Heart right ventricle (tissue), 16 donors: ENCODE results near the gene DENND1A. TPM values are rescaled to one million over a fixed set of nuclear protein-coding genes. Genes with fewer than 3 reads are reported as not detected.
A peak's percentile ranks its signal among the peaks of the same experiment; 100 is the strongest.

ENCODE experiments used
- ATAC-seq, 8 donors: fragments of 200-7000 bp; cut with Tn5 transposase; one replicate each; pipeline ENCODE4 v1.9.1; 2020; ENCODE audit warnings: mild to moderate bottlenecking in 8 of 8, moderate library complexity in 8 of 8, moderate number of reproducible peaks in 1 of 8
- DNase-seq, 2 donors: peaks; one replicate each; pipeline ENCODE4 v3.0.0-alpha.2; 2020
- H3K27ac ChIP-seq, 10 donors: fragments of 200-600 bp; sonication (generic) in 2 of 10; one replicate each; pipeline versions ENCODE4 v1.5.0 to v1.8.0; 2020 to 2022; ENCODE audit warnings: mild to moderate bottlenecking in 3 of 10
- H3K27me3 ChIP-seq, 7 donors: fragments of 200-600 bp; one replicate each; pipeline ENCODE4 v1.8.0; 2021 to 2022; ENCODE audit warnings: mild to moderate bottlenecking in 2 of 7
- H3K36me3 ChIP-seq, 9 donors: fragments of 200-600 bp; sonication (generic) in 1 of 9; one replicate each; pipeline versions ENCODE4 v1.5.0 to v1.8.0; 2020 to 2022; ENCODE audit warnings: mild to moderate bottlenecking in 2 of 9
- H3K4me1 ChIP-seq, 9 donors: fragments of 200-600 bp; sonication (generic) in 1 of 9; one replicate each; pipeline versions ENCODE4 v1.5.0 to v1.8.0; 2020 to 2022; ENCODE audit warnings: mild to moderate bottlenecking in 4 of 9
- H3K4me3 ChIP-seq, 10 donors: fragments of 200-600 bp; sonication (generic) in 2 of 10; one replicate each; pipeline versions ENCODE4 v1.5.0 to v1.8.0; 2020 to 2022; ENCODE audit warnings: mild to moderate bottlenecking in 7 of 10, moderate library complexity in 2 of 10
- H3K9me3 ChIP-seq, 11 donors: fragments of 200-600 bp in 10 of 11; sonication (generic) in 2 of 11; one replicate each; pipeline versions ENCODE4 v1.5.0 to v1.8.0; 2013 to 2022; ENCODE audit warnings: mild to moderate bottlenecking in 2 of 11, control low read depth in 1 of 11, moderate library complexity in 1 of 11
- CTCF ChIP-seq, 9 donors: fragments of 200-600 bp; sonication (generic) in 2 of 9; IDR thresholded peaks; one replicate each; pipeline versions ENCODE4 v1.5.0 to v1.8.0; 2021 to 2022; ENCODE audit warnings: antibody characterized with exemption in 9 of 9, mild to moderate bottlenecking in 5 of 9, moderate library complexity in 1 of 9
- WGBS, 2 donors: extraction: QIAGEN DNeasy Blood & Tissue Kit; methylation state at CpG; one replicate each; pipeline ENCODE4 v1.1.7; 2013; ENCODE audit warnings: inconsistent platforms in 1 of 2; 5-methylcytosine and 5-hydroxymethylcytosine counted together
- intact Hi-C, 10 donors: fragments of 100-400 bp; cut with DNase I; formaldehyde crosslinking; loops; one replicate each; pipeline versions ENCODE4 v1.11.1 to v1.14.2; 2022
- polyA plus RNA-seq, 2 donors: library from polyadenylated mRNA; stranded (reverse); fragments of 200-250 nt; gene quantifications; one replicate each; pipeline ENCODE4 v1.2.3, GENCODE V29; 2013
- total RNA-seq, 10 donors: library from RNA; stranded (reverse); fragmentation: NEBNext Ultra II Directional in 3 of 10; extraction: Animal tissue kit (Norgen Biotek cat#: 25700) in 3 of 10; gene quantifications; one replicate each; pipeline versions ENCODE4 v1.2.1 to v1.2.4, GENCODE V29; 2021 to 2023
- donor health status: Arrhythmogenic right ventricular cardiomyopathy.
- donor health status: ischemic (EF 13 %, LVEDD 7.1; RV severe dilation, severe dysfunction).
- donor health status: healthy with polysubstance abuse.
- donor health status: DM: no; HTN: yes; CAD: no.
- donor health status: DM: no; HTN: no; CAD: no.
- donor health status: ischemic (EF 25% LVEDD 6.9; RV normal size, moderate dysfunction).
- donor health status: ischemic (EF 25% LVEDD 5.7; RV mildly dilated, moderate dysfunction).
- donor health status: healthy.
- donor health status: DM: yes; HTN: yes; CAD: no.
- donor health status: Ischemic cardiomyopathy.
- donor health status: ischemic (EF 35%, LVEDD 5.7; RV mildly dilated, moderate dysfunction).
- donor health status: nonischemic (EF 11% LVEDD 7.7; RV severe dilation, severe dysfunction).
- donor health status: DM: yes; HTN: yes; CAD: no.
- donor health status: PGD.
- donor health status: ischemic (EF 29% LVEDD 5.4; RV normal size, mild dysfunction).
- donor health status: nonischemic (EF 23%, LVEDD 6.1; RV moderate dilation, normal function).

Gene DENND1A
- total and polyA plus RNA-seq, 12 donors, result 7.3 to 19.6 (median 12.2) TPM

- Histone ChIP-seq H3K36me3 (peaks cover 0 to 32% (median 0%) of the 10 kb centered on the region in 9 donors), H3K9me3 (no peaks in the 10 kb centered on the region), H3K27ac (no peak overlapping the region), H3K27me3 (no peaks in the 10 kb centered on the region), H3K4me3 (no peak overlapping the region), H3K4me1 (no peaks in the 10 kb centered on the region)
- 94% methylated on average over 27 of the region's 27 CpGs for WGBS, 2 donors
- ATAC-seq, result no peak
- peak in 1 of 2 donors; percentile 8 for DNase-seq
- intact Hi-C loops, result no loop called here
- TF ChIP-seq CTCF (IDR thresholded peaks at IDR 0.05), result no peak
Measured at GRCh38 chr9:123382653-123383511, 547.0 kb downstream of the DENND1A start.

GRCh38 chr9:123380852-123381705 lies 548.8 kb downstream of the DENND1A start:
- ATAC-seq (no peak), DNase-seq (no peak)
- H3K27me3 ChIP-seq, result peaks cover 0 to 3% (median 0%) of the 10 kb centered on the region in 7 donors
- intact Hi-C loops, result no loop called here
- WGBS, 2 donors, result 91 to 93% methylated on average over 27 to 28 of the region's 28 CpGs
- no peak overlapping the region for H3K4me3 ChIP-seq
- H3K27ac ChIP-seq, result no peak overlapping the region
- TF ChIP-seq CTCF (IDR thresholded peaks at IDR 0.05), result no peak
- peaks cover 0 to 32% (median 0%) of the 10 kb centered on the region in 9 donors for H3K36me3 ChIP-seq
- peaks cover 0 to 3% (median 3%) of the 10 kb centered on the region in 9 donors for H3K4me1 ChIP-seq
- no peaks in the 10 kb centered on the region for H3K9me3 ChIP-seq

GRCh38 chr9:123378956-123379660 lies 550.8 kb downstream of the DENND1A start:
- Histone ChIP-seq H3K4me3 (no peak overlapping the region), H3K4me1 (peaks cover 0 to 14% (median 9%) of the 10 kb centered on the region in 9 donors), H3K27ac (no peak overlapping the region), H3K36me3 (peaks cover 0 to 32% (median 0%) of the 10 kb centered on the region in 9 donors), H3K27me3 (peaks cover 0 to 22% (median 17%) of the 10 kb centered on the region in 7 donors), H3K9me3 (no peaks in the 10 kb centered on the region)
- WGBS, 2 donors, result 90 to 92% methylated on average over 30 of the region's 30 CpGs
- DNase-seq (peak in 1 of 2 donors; percentile 11), ATAC-seq (no peak)
- intact Hi-C loops, result loop anchor here in 1 of 10 donors (10.0 kb wide), 1 partner anchor 1554 kb away; no protein-coding TSS in a partner anchor
- no peak for TF ChIP-seq CTCF (IDR thresholded peaks at IDR 0.05)
